HG03159 (cell line): ENCODE data around the gene HFE.
A peak's percentile ranks its signal among the peaks of the same experiment; 100 is the strongest.
"Not testable (repeated sequence)": the region's sequence is repeated elsewhere in the genome, so short reads cannot be mapped to it uniquely, and the experiment has no call there.

Experiments used
- ATAC-seq: cut with Tn5 transposase; IDR thresholded peaks from one replicate; pipeline ENCODE4 v1.9.1; 2021; ENCODE audit warnings: mild to moderate bottlenecking, moderate library complexity; ENCODE audit not compliant: unreplicated experiment

The HFE gene

GRCh38 chr6:26105842-26106241, 18.6 kb downstream of the HFE start:
- ATAC-seq = no peak

GRCh38 chr6:26107935-26108334, 20.7 kb downstream of the HFE start:
- ATAC-seq = no peak

GRCh38 chr6:26109772-26110171, 22.5 kb downstream of the HFE start:
- no peak for ATAC-seq

GRCh38 chr6:26113570-26113969, 26.3 kb downstream of the HFE start:
- no peak for ATAC-seq

GRCh38 chr6:26115226-26115625, 28.0 kb downstream of the HFE start:
- ATAC-seq = no peak

GRCh38 chr6:26116267-26116666, 29.0 kb downstream of the HFE start:
- no peak for ATAC-seq

- no peak for ATAC-seq
These were observed 31.8 kb downstream of the HFE start for GRCh38 chr6:26118999-26119398.

GRCh38 chr6:26120115-26120514, 32.9 kb downstream of the HFE start:
- not testable (repeated sequence) for ATAC-seq

GRCh38 chr6:26120807-26121140, 33.5 kb downstream of the HFE start:
- ATAC-seq = no peak

GRCh38 chr6:26121141-26122004, 34.1 kb downstream of the HFE start:
- ATAC-seq = no peak

- no peak for ATAC-seq
These were observed 34.8 kb downstream of the HFE start for GRCh38 chr6:26122005-26122388.

GRCh38 chr6:26122402-26122792, 35.2 kb downstream of the HFE start:
- ATAC-seq = no peak

- ATAC-seq = peak; percentile 53
These were observed 35.8 kb downstream of the HFE start for GRCh38 chr6:26122793-26123674.

- no peak for ATAC-seq
These were observed 36.4 kb downstream of the HFE start for GRCh38 chr6:26123675-26123946.

GRCh38 chr6:26123947-26124780, 36.9 kb downstream of the HFE start:
- peak; percentile 72 for ATAC-seq

GRCh38 chr6:26124781-26125685, 37.8 kb downstream of the HFE start:
- ATAC-seq = no peak

GRCh38 chr6:26126394-26127235, 39.4 kb downstream of the HFE start:
- ATAC-seq = no peak

- ATAC-seq = no peak
These were observed 41.0 kb downstream of the HFE start for GRCh38 chr6:26128013-26128771.

GRCh38 chr6:26129656-26130055, 42.4 kb downstream of the HFE start:
- ATAC-seq = no peak
